ENCODE data around the gene PTGDS. TPM values are rescaled to one million over a fixed set of nuclear protein-coding genes. Genes with fewer than 3 reads are reported as not detected.

The PTGDS gene
- total RNA-seq, 1 experiment from 2014 or later, result 1.1 TPM

DNA sequence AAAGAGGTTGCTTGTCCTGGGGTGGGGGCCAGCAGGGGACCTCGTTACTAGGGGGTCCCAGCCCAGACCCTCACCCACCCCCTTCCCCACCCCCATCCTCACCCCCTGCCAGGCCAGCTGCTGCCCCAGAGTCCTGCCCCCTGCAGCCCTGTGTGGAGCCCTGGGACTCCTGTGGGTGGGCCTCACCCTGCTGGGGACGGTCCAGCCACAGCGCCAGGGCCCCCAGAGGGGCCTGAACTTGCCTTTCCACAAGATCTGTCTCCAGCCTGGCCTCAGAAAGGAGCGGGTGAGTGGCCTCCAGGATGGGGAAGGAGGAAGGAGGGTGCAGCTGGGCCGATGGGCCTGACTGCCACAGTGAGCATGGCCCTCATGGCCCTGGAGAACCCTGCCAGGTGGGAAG is 7.5 kb upstream of the PTGDS start:
- no TSS peak for BruUV-seq (replicated peaks)
- Mint-ChIP-seq H3K27me3 (ENCODE audit: insufficient read depth, unreplicated experiment) (no peaks in the 10 kb centered on the region), H3K4me3 (ENCODE audit: unreplicated experiment) (no peak overlapping the region), H3K9me3 (ENCODE audit: unreplicated experiment) (no peaks in the 10 kb centered on the region), H3K4me1 (ENCODE audit: insufficient read depth, unreplicated experiment) (no peaks in the 10 kb centered on the region), H3K36me3 (ENCODE audit: insufficient read depth, unreplicated experiment) (no peaks in the 10 kb centered on the region), H3K27ac (ENCODE audit: low read depth, unreplicated experiment) (no peak overlapping the region)
- intact Hi-C loops (cut with micrococcal nuclease), result no loop called here
- no peak for DNase-seq (ENCODE audit: unreplicated experiment)
- no peak for TF ChIP-seq CTCF (IDR thresholded peaks at IDR 0.05; ENCODE audit: unreplicated experiment)
- ChIA-PET CTCF (no interaction called here), POLR2A (no interaction called here)

- no peak for DNase-seq (ENCODE audit: unreplicated experiment)
- no peak for TF ChIP-seq CTCF (IDR thresholded peaks at IDR 0.05; ENCODE audit: unreplicated experiment)
- H3K4me3 Mint-ChIP-seq (ENCODE audit: unreplicated experiment), result no peak overlapping the region
- no peaks in the 10 kb centered on the region for H3K36me3 Mint-ChIP-seq (ENCODE audit: insufficient read depth, unreplicated experiment)
- no peak overlapping the region for H3K27ac Mint-ChIP-seq (ENCODE audit: low read depth, unreplicated experiment)
- no TSS peak for BruUV-seq (replicated peaks)
- intact Hi-C loops (cut with micrococcal nuclease), result no loop called here
- peaks cover 3% of the 10 kb centered on the region for H3K4me1 Mint-ChIP-seq (ENCODE audit: insufficient read depth, unreplicated experiment)
- no peaks in the 10 kb centered on the region for H3K9me3 Mint-ChIP-seq (ENCODE audit: unreplicated experiment)
- H3K27me3 Mint-ChIP-seq (ENCODE audit: insufficient read depth, unreplicated experiment), result no peaks in the 10 kb centered on the region
- CTCF ChIA-PET, result no interaction called here
- POLR2A ChIA-PET, result no interaction called here
Observed at GRCh38 chr9:136970361-136970760, 6.9 kb upstream of the PTGDS start.

- Mint-ChIP-seq H3K4me1 (ENCODE audit: insufficient read depth, unreplicated experiment) (peaks cover 7% of the 10 kb centered on the region), H3K36me3 (ENCODE audit: insufficient read depth, unreplicated experiment) (no peaks in the 10 kb centered on the region), H3K27me3 (ENCODE audit: insufficient read depth, unreplicated experiment) (no peaks in the 10 kb centered on the region), H3K4me3 (ENCODE audit: unreplicated experiment) (no peak overlapping the region), H3K27ac (ENCODE audit: low read depth, unreplicated experiment) (no peak overlapping the region), H3K9me3 (ENCODE audit: unreplicated experiment) (no peaks in the 10 kb centered on the region)
- intact Hi-C loops (cut with micrococcal nuclease), result no loop called here
- DNase-seq (ENCODE audit: unreplicated experiment), result no peak
- ChIA-PET CTCF (interaction anchor here (0.6 to 1.4 kb wide), 2 partner anchors 58 to 75 kb away, joined by 4 read pairs; no protein-coding TSS in a partner anchor), POLR2A (interaction anchor here (1.3 kb wide), 1 partner anchor 21 kb away, joined by 3 read pairs; the partner anchor contains the start of gene PAXX)
- BruUV-seq (replicated peaks), result no TSS peak
- no peak for TF ChIP-seq CTCF (IDR thresholded peaks at IDR 0.05; ENCODE audit: unreplicated experiment)
Observed at GRCh38 chr9:136971746-136972145, 5.6 kb upstream of the PTGDS start.

DNA sequence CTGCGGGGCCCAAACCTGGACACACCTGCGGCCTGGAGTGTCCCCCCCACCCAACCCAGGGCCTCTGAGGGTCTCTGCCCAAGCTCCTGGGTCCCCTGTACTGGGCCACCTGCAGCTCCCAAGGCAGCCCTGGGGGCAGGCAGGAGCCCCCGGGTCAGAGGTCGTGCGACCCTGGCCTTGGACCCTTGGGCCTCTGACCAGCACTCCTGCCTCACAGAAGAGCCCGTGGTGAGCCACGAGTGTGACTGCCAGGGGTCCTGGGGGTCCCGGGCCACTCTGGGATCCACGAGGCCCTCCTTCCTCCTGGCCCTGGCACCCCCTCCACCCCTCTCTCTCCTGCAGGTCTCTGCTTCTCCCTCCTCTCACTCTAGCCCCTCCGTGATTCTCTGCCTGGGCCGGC is 5.0 kb upstream of the PTGDS start:
- TF ChIP-seq CTCF (IDR thresholded peaks at IDR 0.05; ENCODE audit: unreplicated experiment), result no peak
- Mint-ChIP-seq H3K27me3 (ENCODE audit: insufficient read depth, unreplicated experiment) (no peaks in the 10 kb centered on the region), H3K27ac (ENCODE audit: low read depth, unreplicated experiment) (no peak overlapping the region), H3K36me3 (ENCODE audit: insufficient read depth, unreplicated experiment) (no peaks in the 10 kb centered on the region), H3K4me1 (ENCODE audit: insufficient read depth, unreplicated experiment) (peaks cover 7% of the 10 kb centered on the region), H3K9me3 (ENCODE audit: unreplicated experiment) (no peaks in the 10 kb centered on the region), H3K4me3 (ENCODE audit: unreplicated experiment) (no peak overlapping the region)
- ChIA-PET POLR2A (interaction anchor here (1.3 kb wide), 1 partner anchor 20 kb away, joined by 3 read pairs; the partner anchor contains the start of gene PAXX), CTCF (interaction anchor here (0.6 to 1.4 kb wide), 2 partner anchors 57 to 74 kb away, joined by 4 read pairs; no protein-coding TSS in a partner anchor)
- intact Hi-C loops (cut with micrococcal nuclease), result no loop called here
- DNase-seq (ENCODE audit: unreplicated experiment), result no peak
- BruUV-seq (replicated peaks), result no TSS peak
